ENCODE measurements around the gene SMAGP. TPM values are rescaled to one million over a fixed set of nuclear protein-coding genes. Genes with fewer than 3 reads are reported as not detected.
"Not testable (repeated sequence)": the region's sequence is repeated elsewhere in the genome, so short reads cannot be mapped to it uniquely, and the experiment has no call there.

SMAGP gene, protein sequence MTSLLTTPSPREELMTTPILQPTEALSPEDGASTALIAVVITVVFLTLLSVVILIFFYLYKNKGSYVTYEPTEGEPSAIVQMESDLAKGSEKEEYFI
- 100 to 1,000 TPM in 2 of 4 donors, 10 to 100 TPM in 2; 29.5 to 144 (median 104) TPM for total RNA-seq

- WGBS, 2 donors (ENCODE audit: low coverage in 1 of 2): 1 to 2% methylated on average over 13 to 41 of the region's 83 CpGs
- TF ChIP-seq EP300 (IDR thresholded peaks at IDR 0.05; ENCODE audit: low read depth) (peak; percentile 64), POLR2A (IDR thresholded peaks at IDR 0.05) (peak; percentile 73), CTCF (IDR thresholded peaks at IDR 0.05) (no peak), POLR2AphosphoS5 (IDR thresholded peaks at IDR 0.05) (peak; percentile 17 to 88 (median 85))
- intact Hi-C loops (cut with DNase I; ENCODE audit: low total_unique reads): no loop called here
- peaks cover 0 to 36% (median 22%) of the 10 kb centered on the region in 4 donors for H3K4me1 ChIP-seq
- peak within 1 kb of the TSS; percentile 89 to 95 (median 92) for H3K27ac ChIP-seq
- H3K36me3 ChIP-seq: no peaks in the 10 kb centered on the region
- in situ Hi-C loops (cut with MboI; ENCODE audit: low pct_ligation_motif_present in 1 of 4, low pct_unique_long_range_greater_than_20kb in 1 of 4, low sequenced_read_pairs in 3 of 4): loop anchor here in 1 of 4 donors (5.0 kb wide), 1 partner anchor 72 kb away; no protein-coding TSS in a partner anchor
- peak within 1 kb of the TSS; percentile 55 to 80 (median 66) for H3K4me3 ChIP-seq
- peak; percentile 89 for DNase-seq
- no peaks in the 10 kb centered on the region for H3K9me3 ChIP-seq
- peaks cover 4% of the 10 kb centered on the region for H3K27me3 ChIP-seq
Observed at GRCh38 chr12:51270067-51270950, at the start of gene SMAGP. Gene SMAGP, minus strand, starts transcription at chr12:51270415. Its CDS starts 1,137 bp downstream, at chr12:51269278.

DNA sequence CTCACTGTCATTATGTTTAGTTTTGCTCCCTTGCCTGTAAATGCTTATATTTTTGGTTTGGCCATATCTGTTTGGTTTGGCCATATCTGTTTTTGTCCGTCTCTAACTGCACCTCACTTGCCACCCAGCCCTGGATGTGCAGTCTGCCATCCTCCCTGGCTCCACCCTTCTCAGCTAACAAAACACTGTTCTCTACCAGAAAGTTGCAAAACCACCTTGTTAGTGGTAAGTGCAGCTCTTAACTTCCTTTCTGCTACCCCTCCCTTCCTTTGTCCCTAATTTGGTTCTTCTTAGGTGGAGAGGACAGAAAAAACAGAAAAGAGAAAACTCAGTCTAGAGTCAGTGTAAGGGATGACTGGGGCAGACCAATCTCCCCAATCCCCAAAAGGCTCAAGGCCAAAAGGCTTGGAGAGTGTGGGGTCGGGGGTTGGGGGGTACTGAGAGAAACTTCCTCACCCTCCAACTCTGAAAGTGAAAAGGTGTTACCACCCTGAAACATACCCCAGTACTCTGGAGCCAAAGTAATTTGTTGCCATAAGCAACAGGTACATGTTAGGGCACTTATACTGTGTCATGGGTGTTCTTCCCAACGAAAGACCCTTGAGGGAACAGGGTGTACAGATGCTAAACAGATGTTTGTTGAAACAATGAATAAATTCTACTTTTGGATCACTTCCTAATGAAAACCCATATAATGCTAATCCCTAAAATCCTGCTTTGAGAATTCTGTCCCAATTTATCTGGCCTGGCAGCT, 48.8 kb upstream of the SMAGP start:
- peak; percentile 46 for DNase-seq
- in situ Hi-C loops (cut with MboI; ENCODE audit: low pct_ligation_motif_present in 1 of 4, low pct_unique_long_range_greater_than_20kb in 1 of 4, low sequenced_read_pairs in 3 of 4) (no loop called here), intact Hi-C loops (cut with DNase I; ENCODE audit: low total_unique reads) (no loop called here)
- WGBS, 2 donors (ENCODE audit: low coverage in 1 of 2): 27 to 35% methylated on average over 3 of the region's 3 CpGs
- TF ChIP-seq CTCF (IDR thresholded peaks at IDR 0.05) (no peak), POLR2A (IDR thresholded peaks at IDR 0.05) (no peak), POLR2AphosphoS5 (IDR thresholded peaks at IDR 0.05) (peak in 1 of 3 donors; percentile 17)
- Histone ChIP-seq H3K4me3 (no peak overlapping the region), H3K27ac (peak overlapping the region; percentile 31 to 68 (median 44)), H3K4me1 (peaks cover 0 to 26% (median 16%) of the 10 kb centered on the region in 4 donors), H3K27me3 (no peaks in the 10 kb centered on the region), H3K9me3 (no peaks in the 10 kb centered on the region), H3K36me3 (no peaks in the 10 kb centered on the region)

- in situ Hi-C loops (cut with MboI; ENCODE audit: low pct_ligation_motif_present in 1 of 4, low pct_unique_long_range_greater_than_20kb in 1 of 4, low sequenced_read_pairs in 3 of 4); intact Hi-C loops (cut with DNase I; ENCODE audit: low total_unique reads): not testable (repeated sequence)
- peak overlapping the region; percentile 31 to 68 (median 44) for H3K27ac ChIP-seq
Observed at GRCh38 chr12:51318057-51318806, 48.0 kb upstream of the SMAGP start.

DNA sequence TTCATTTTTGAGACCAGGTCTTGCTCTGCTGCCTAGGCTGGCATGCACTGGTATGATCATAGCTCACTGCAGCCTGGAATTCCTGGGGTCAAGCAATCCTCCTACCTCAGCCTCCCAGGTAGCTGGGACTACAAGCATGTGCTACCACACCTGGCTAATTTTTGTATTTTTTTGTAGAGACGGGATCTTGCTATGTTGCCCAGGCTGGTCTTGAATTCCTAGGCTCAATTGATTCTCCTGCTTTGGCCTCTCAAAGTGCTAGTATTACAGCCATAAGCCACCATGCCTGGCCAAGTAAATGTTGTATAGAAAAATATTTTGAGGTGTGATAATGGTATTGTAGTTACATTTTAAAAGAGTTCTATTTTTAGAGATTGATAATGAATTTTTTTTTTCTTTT, 41.2 kb upstream of the SMAGP start:
- no peak overlapping the region for H3K4me3 ChIP-seq
- H3K27me3 ChIP-seq: no peaks in the 10 kb centered on the region
- intact Hi-C loops (cut with DNase I; ENCODE audit: low total_unique reads) (no loop called here), in situ Hi-C loops (cut with MboI; ENCODE audit: low pct_ligation_motif_present in 1 of 4, low pct_unique_long_range_greater_than_20kb in 1 of 4, low sequenced_read_pairs in 3 of 4) (no loop called here)
- no peak overlapping the region for H3K27ac ChIP-seq
- WGBS, 2 donors (ENCODE audit: low coverage in 1 of 2): 96% methylated on average over 1 of the region's 1 CpG; no CpG with 5 or more reads in 1 of the 2 donors
- DNase-seq: no peak
- H3K36me3 ChIP-seq: no peaks in the 10 kb centered on the region
- no peaks in the 10 kb centered on the region for H3K9me3 ChIP-seq
- peaks cover 0 to 33% (median 18%) of the 10 kb centered on the region in 4 donors for H3K4me1 ChIP-seq
- TF ChIP-seq POLR2A (IDR thresholded peaks at IDR 0.05) (no peak), POLR2AphosphoS5 (IDR thresholded peaks at IDR 0.05) (no peak), EP300 (IDR thresholded peaks at IDR 0.05; ENCODE audit: low read depth) (no peak), CTCF (IDR thresholded peaks at IDR 0.05) (no peak)

More at GRCh38 chr12:51318057-51318806, 48.0 kb upstream of the SMAGP start:
- not testable (repeated sequence) for H3K9me3 ChIP-seq, DNase-seq, H3K36me3 ChIP-seq, H3K27me3 ChIP-seq, H3K4me3 ChIP-seq
- H3K4me1 ChIP-seq: peaks cover 0 to 26% (median 16%) of the 10 kb centered on the region in 4 donors
- WGBS, 2 donors (ENCODE audit: low coverage in 1 of 2): 83 to 89% methylated on average over 3 to 8 of the region's 8 CpGs
